ENCODE data around the gene TCERG1L. TPM values are rescaled to one million over a fixed set of nuclear protein-coding genes. Genes with fewer than 3 reads are reported as not detected.

Gene TCERG1L
- polyA plus RNA-seq, 1 experiment: not detected

- CTCF ChIA-PET: no interaction called here
- no peaks in the 10 kb centered on the region for H3K36me3 ChIP-seq (ENCODE audit: control insufficient read depth, insufficient read depth, low read length)
- no peak for DNase-seq (ENCODE audit: low read depth)
- no peaks in the 10 kb centered on the region for H3K27me3 ChIP-seq (ENCODE audit: control insufficient read depth, insufficient read depth, low read length)
- TF ChIP-seq, protein P1, sequence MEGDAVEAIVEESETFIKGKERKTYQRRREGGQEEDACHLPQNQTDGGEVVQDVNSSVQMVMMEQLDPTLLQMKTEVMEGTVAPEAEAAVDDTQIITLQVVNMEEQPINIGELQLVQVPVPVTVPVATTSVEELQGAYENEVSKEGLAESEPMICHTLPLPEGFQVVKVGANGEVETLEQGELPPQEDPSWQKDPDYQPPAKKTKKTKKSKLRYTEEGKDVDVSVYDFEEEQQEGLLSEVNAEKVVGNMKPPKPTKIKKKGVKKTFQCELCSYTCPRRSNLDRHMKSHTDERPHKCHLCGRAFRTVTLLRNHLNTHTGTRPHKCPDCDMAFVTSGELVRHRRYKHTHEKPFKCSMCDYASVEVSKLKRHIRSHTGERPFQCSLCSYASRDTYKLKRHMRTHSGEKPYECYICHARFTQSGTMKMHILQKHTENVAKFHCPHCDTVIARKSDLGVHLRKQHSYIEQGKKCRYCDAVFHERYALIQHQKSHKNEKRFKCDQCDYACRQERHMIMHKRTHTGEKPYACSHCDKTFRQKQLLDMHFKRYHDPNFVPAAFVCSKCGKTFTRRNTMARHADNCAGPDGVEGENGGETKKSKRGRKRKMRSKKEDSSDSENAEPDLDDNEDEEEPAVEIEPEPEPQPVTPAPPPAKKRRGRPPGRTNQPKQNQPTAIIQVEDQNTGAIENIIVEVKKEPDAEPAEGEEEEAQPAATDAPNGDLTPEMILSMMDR (IDR thresholded peaks at IDR 0.05; ENCODE audit: insufficient read depth, low read depth, low read length): no peak
- POLR2A ChIA-PET: no interaction called here
- no peak overlapping the region for H3K4me3 ChIP-seq (ENCODE audit: low read depth, low read length)
Observed at GRCh38 chr10:131129544-131129943, 182.0 kb downstream of the TCERG1L start.

DNA sequence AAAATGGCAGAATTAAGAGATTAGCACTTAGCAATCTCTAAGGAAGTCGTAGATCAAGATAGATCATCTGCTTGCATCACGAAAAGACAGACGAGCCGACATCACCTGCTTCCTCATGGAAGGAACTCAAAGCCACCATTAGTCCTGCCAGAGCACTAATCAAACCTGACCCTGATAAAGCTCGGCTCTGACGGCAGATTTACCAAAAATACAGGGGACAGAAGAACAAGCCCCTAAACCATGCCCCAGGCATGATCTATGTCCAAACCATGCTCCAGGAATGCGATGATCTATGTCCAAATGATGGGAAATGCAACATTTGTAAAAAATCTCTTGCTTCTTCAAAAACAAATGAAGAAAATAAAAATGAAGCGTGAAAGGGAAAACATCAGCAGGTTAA lies 182.8 kb downstream of the TCERG1L start:
- TF ChIP-seq, protein P1 (IDR thresholded peaks at IDR 0.05; ENCODE audit: insufficient read depth, low read depth, low read length): no peak
- ChIA-PET POLR2A (no interaction called here), CTCF (no interaction called here)
- no peak overlapping the region for H3K4me3 ChIP-seq (ENCODE audit: low read depth, low read length)
- DNase-seq (ENCODE audit: low read depth): no peak
- H3K36me3 ChIP-seq (ENCODE audit: control insufficient read depth, insufficient read depth, low read length): no peaks in the 10 kb centered on the region
- H3K27me3 ChIP-seq (ENCODE audit: control insufficient read depth, insufficient read depth, low read length): no peaks in the 10 kb centered on the region

DNA sequence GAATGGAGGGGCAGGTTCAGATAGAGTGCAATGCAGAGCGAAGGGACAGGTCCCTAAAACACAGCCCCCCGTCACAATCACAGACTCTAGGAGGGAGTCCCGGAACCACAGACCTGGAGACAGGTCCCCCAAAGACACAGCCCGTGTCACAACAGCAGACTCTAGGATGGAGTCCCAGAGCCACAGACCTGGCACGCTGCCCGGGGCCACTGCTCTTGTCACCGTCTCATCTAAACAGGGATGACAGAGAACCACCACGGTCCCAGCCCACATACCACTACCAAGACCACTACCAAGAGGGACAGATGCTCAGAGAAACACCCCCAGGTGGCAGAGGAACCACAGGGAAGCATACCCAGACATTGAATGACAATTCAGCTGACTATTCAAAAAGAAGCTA lies 183.9 kb downstream of the TCERG1L start:
- CTCF ChIA-PET: no interaction called here
- Histone ChIP-seq H3K4me3 (ENCODE audit: low read depth, low read length) (no peak overlapping the region), H3K27me3 (ENCODE audit: control insufficient read depth, insufficient read depth, low read length) (no peaks in the 10 kb centered on the region), H3K36me3 (ENCODE audit: control insufficient read depth, insufficient read depth, low read length) (no peaks in the 10 kb centered on the region)
- POLR2A ChIA-PET: no interaction called here
- DNase-seq (ENCODE audit: low read depth): no peak
- TF ChIP-seq, protein P1 (IDR thresholded peaks at IDR 0.05; ENCODE audit: insufficient read depth, low read depth, low read length): no peak

DNA sequence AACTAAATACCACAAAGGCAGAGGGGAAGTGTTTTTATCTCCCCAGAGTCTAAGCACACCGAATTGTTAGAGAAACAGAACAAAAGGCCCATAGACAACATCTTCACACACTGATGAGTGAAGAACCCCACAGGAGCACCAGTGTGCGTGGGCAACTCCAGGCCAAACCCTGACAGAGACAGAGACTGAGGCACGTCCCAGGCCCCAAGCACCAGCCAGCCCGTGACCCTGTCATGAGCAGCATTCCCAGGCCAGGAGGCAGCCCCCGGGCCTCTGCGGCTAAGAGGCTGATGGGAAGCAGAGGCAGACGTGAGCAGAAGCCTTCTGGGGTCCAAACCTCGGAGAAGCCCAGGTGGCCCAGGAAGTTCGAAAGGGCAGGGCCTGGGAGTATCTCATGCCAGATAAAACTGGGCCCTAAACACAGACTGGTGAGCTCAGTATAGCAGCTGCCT lies 184.4 kb downstream of the TCERG1L start:
- H3K27me3 ChIP-seq (ENCODE audit: control insufficient read depth, insufficient read depth, low read length): no peaks in the 10 kb centered on the region
- TF ChIP-seq, protein P1 (IDR thresholded peaks at IDR 0.05; ENCODE audit: insufficient read depth, low read depth, low read length): no peak
- ChIA-PET CTCF (no interaction called here), POLR2A (no interaction called here)
- H3K4me3 ChIP-seq (ENCODE audit: low read depth, low read length): no peak overlapping the region
- no peaks in the 10 kb centered on the region for H3K36me3 ChIP-seq (ENCODE audit: control insufficient read depth, insufficient read depth, low read length)
- DNase-seq (ENCODE audit: low read depth): no peak

- Histone ChIP-seq H3K27me3 (ENCODE audit: control insufficient read depth, insufficient read depth, low read length) (no peaks in the 10 kb centered on the region), H3K36me3 (ENCODE audit: control insufficient read depth, insufficient read depth, low read length) (no peaks in the 10 kb centered on the region), H3K4me3 (ENCODE audit: low read depth, low read length) (no peak overlapping the region)
- TF ChIP-seq, protein P1 (IDR thresholded peaks at IDR 0.05; ENCODE audit: insufficient read depth, low read depth, low read length): no peak
- ChIA-PET CTCF (no interaction called here), POLR2A (no interaction called here)
- no peak for DNase-seq (ENCODE audit: low read depth)
Observed at GRCh38 chr10:131126321-131127137, 185.0 kb downstream of the TCERG1L start.

Data from BJ (cell line).